ENCODE data around the gene MCTP1. TPM values are rescaled to one million over a fixed set of nuclear protein-coding genes. Genes with fewer than 3 reads are reported as not detected.
"Not testable (repeated sequence)": the region's sequence is repeated elsewhere in the genome, so short reads cannot be mapped to it uniquely, and the experiment has no call there.

MCTP1 gene
- polyA plus RNA-seq, 4 donors: 4.0 to 5.6 (median 5.0) TPM

DNA sequence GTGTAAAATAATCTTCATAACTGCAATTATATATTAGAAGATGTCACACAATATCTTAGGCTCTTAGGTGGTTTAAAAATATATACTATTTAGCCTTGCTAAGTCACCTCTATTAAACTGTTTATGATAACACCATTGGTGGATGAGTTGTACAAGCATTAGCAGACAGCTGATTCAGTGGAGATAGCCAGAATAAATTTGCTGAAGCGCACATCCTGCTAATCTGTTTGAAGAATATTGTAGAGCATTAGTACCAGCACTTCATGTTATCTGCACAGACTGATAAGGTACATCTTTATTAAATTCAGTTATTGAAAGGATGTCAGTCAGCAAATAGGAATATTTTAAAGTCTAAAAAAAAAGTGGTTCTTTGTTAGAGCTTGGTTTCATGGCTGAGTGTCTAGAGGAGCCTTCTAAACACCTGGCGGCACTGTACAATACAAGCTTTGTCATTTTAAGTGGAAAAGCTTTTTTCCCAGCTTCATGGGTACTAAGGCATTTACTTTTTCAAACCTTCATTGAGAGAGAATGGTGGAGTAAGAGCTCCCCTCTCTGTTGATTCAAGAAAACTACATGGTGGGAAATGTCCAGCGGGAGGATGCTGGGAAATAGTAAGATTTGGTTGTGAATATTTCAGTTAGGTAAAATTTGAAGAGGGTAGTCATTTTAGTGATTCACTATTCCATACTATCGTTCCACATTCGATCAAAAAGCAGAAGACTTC lies 391.3 kb downstream of the MCTP1 start:
- no peak for DNase-seq (ENCODE audit: low read depth in 4 of 4, low spot score in 3 of 4)

DNA sequence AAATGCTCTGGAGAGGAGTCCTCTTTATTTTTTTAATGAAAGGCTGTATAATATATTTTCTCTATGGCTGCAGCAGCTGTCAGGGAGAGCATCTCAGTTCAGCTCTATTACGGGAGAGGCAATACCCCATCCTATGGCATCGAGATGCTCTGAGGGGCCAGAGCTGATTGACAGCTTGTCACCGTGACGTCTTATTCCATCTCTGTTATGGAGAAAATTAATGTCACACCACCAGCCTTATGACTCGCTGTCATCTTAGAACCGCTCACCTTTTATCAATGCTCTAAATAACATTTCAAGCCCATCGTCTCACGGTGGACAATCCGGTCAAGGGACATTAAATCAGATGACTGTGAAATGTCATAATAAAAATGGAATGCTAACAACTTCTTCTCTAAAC lies 392.9 kb downstream of the MCTP1 start:
- DNase-seq (ENCODE audit: low read depth in 4 of 4, low spot score in 3 of 4): no peak

DNA sequence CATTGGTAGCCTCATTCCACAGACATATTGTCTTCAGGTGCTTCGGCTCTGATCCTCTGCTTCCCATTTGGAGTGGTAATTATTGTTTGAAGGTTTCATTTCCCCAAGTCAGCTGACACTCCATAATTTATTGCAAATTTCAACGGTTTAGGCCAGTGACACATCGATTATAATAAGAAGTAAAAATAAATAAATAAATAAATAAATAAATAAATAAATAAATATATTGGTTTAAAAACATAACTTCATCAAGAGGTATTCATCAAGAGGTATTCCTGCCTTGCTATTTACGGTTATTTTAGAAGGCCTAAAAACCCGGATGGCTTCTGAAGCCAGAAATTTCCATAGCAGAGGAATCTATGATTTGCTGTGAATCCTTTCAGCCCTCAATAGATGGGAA lies 393.3 kb downstream of the MCTP1 start:
- no peak for DNase-seq (ENCODE audit: low read depth in 4 of 4, low spot score in 3 of 4)

DNA sequence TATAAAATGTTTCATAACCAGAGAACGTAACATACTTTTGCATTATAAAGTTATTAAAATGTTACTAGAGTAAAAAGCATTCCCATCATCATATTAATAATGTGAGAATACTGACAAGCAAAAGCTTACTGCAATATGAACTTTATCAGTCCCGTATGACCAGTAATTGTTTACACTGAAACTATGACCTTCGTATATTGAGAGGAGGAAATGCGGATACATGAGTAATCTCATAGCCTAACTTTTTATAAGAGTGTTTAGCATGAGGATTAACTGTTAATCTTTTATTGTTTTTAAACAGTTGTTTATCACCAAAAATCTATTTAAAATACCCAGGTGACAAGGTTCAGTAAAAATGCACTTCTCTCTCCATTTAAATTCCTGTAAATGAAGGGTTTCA lies 394.0 kb downstream of the MCTP1 start:
- no peak for DNase-seq (ENCODE audit: low read depth in 4 of 4, low spot score in 3 of 4)

DNA sequence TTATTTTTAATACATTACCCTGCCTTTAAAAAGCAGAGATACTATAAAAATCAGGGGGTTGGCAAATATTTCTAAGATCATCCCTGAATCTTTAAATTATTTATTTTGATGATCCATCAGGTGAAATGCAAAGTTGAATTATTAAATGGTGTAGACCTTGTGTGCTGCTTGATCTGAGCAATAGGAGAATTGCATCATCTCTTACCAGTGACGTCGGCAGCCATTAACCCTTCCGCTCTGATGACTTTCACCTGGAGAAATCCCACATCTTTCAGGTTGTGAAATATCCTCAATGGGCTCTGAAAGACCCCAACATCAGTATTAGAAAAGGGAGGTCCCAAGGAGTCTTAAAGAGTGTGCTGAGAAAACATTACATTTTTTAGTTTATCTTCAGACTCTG lies 396.2 kb downstream of the MCTP1 start:
- no peak for DNase-seq (ENCODE audit: low read depth in 4 of 4, low spot score in 3 of 4)

DNA sequence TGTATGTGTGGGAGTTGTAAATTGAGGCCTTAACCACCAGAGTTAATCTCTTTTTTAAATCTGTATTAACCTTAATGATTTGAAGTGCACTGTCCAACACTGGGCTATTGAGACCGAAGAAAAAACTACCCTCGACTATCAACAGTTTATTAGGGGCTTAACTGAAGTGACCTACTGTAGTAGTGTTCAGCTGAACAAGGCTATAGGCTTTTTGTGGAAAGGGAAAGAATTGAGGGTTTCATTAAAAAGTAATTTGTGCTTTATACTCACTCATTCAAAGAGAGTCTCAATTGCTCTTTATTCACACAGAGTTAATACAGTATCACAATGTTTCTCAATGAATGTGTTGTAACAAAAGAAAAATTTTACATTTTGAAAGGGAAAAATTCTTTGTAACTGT lies 399.0 kb downstream of the MCTP1 start:
- DNase-seq (ENCODE audit: low read depth in 4 of 4, low spot score in 3 of 4): no peak

DNA sequence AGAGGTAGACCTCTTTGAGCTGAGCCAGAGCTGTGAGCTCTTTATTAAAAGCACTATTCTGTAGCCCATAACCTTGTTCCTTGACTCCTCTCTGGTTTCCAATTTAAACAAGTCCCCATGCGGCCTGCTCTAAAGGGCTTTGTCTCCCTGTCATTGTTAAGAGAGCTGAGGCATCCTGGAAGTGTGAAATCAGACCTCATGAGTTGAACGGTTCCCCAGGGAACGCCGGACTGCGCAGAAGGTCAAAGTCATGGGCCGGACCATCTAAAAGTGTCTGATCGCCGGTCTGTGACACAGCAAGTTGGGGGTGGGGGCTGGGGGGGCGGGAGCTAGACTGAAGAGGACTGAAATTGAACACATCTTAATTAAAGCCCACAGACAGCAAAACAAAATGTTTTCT lies 400.6 kb downstream of the MCTP1 start:
- peak; percentile 42 to 69 (median 54) for DNase-seq (ENCODE audit: low read depth in 4 of 4, low spot score in 3 of 4)

DNA sequence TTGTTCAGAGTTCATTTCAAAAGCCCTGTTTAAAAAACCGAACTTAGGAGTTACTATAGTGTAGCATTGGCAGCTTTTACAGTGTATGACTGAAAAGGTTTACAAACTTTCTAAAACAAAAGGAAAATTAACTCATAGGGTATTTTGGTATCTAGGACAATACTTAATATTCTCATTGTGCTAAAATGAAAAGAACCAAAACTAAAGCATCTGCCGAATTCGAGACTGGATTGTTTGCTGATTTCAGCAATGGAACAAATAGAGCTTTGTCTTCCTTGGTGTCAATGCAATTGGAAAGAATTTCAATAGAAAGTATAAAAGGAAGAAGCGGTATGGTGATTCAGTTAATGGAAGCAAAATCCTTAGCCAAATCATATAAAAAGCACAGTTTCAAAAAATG lies 412.4 kb downstream of the MCTP1 start:
- no peak for DNase-seq (ENCODE audit: low read depth in 4 of 4, low spot score in 3 of 4)

DNA sequence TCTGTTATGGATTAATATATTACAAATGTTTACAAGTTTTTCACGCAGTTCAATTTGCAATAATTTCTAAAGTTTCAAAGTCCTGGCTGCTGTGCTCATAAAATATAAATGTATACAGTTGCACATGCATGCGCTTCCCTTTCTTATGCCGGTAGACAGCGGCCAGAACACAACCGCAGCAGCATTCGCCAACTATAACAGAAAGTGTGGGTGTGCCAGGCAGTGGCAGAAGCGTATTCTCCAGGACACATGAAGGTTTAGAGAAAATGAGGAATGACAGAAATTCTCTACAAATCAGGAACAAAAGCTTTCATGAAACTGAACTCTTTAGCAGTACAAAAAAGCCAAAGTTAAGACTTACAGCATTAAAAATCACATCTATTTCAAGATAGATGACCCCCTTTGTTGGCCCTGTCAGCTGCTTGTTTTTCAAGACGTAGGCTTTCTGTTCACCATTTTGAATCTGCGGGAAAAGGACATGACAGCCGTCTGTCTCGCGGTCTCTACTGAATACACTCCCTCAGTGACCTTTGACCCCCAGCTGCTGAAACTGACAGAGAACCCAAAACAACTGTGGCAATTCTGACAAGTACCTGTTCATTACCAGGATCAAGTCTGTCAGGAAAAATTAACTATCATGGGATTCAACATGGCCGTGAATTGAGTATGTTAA lies 414.2 kb downstream of the MCTP1 start:
- no peak for DNase-seq (ENCODE audit: low read depth in 4 of 4, low spot score in 3 of 4)

DNA sequence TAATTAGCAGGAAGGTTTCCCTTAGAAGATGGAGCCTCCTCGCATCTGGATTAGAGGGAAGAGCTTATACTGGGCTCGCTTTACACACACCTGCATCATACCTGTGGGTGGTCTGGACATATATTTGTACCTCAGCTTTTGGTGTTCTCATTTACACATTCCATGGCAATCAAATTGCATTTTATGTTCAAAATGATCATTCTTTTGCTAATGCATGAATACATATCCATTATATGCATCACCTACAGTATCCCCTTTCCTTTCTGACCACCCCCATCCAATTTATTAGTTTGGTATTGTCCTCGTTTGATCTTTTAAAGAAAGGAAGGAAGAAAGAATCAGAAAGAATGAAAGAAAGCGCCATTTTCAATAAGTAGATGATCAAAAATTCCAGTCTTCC lies 415.0 kb downstream of the MCTP1 start:
- no peak for DNase-seq (ENCODE audit: low read depth in 4 of 4, low spot score in 3 of 4)

DNA sequence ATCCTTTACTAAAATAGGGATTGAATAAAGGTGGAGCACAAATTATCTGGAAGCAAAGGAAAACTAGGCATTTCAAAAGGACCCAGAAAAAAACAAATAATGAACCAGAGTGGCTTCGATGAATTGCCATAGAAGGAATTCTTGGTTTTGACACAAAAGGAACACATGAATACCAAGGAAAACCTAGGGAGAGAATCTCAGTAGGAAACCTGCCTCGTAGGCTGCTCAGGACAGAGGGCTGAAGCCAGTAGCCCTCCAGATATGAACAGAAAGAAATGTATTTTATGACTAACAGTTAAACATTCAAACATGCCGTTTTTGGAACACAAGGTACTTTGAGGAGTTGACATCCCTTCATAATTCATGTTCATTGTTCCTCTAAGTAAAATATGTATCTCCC lies 420.9 kb downstream of the MCTP1 start:
- no peak for DNase-seq (ENCODE audit: low read depth in 4 of 4, low spot score in 3 of 4)

DNA sequence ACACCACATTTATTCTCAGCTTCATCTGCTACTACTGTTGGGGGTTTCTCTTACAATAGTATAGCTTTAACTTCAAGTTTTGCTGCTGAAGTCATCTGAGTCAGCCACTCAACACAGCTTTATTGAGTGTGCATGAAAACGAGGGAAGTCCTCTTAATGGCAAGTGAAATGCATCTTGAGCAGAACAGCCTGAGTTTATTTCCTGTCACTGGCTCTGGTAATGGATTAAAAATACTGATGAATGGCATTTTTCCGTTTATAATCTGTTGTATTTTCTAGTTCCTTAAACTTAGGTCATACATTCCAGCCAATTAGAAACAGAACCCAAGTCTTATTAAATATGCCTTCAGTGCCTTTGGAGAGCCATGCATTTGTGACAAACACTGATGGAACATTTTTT lies 427.8 kb downstream of the MCTP1 start:
- no peak for DNase-seq (ENCODE audit: low read depth in 4 of 4, low spot score in 3 of 4)

DNA sequence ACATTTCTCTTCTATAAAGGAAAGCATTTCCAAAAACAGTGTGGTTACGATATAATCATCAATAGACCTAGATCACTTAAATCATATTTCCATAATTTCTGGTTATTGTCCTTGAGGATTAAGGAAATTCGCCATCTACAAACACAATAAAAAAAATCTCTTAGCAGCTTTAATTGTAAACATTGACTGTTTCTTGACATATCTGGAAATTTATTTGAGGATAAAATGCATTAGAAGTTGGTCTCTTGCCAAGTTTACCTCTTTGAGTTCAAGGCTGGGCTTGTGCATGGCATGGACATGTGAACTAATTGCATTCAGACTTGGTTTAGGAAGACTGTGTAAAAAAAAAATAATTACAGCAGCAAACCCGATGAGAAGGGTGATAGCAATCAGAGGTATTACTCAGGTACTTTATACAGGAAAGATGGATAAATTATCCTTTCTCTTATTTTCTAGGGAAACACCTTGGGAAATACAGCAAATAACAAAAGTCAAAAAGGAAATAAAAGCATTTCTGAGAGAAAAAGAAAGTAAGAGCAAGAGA lies 428.6 kb downstream of the MCTP1 start:
- no peak for DNase-seq (ENCODE audit: low read depth in 4 of 4, low spot score in 3 of 4)

DNA sequence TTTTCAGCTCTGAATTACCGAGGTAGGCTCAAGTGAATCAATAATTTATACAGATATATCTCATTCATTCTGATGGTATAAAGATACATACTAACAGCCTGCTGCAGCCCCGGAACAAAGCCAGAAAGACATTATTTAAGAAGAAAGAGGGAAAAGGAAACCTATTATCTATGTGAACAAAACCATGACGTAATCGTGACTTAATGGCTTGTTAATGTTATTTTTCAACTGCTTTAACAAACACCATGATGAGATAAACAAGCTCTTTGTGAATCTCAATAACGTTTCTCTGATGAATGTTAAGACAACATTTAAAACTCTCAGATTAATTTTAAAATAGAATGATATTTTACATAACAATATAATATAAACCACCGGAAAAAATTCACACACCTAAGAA lies 429.4 kb downstream of the MCTP1 start:
- no peak for DNase-seq (ENCODE audit: low read depth in 4 of 4, low spot score in 3 of 4)

DNA sequence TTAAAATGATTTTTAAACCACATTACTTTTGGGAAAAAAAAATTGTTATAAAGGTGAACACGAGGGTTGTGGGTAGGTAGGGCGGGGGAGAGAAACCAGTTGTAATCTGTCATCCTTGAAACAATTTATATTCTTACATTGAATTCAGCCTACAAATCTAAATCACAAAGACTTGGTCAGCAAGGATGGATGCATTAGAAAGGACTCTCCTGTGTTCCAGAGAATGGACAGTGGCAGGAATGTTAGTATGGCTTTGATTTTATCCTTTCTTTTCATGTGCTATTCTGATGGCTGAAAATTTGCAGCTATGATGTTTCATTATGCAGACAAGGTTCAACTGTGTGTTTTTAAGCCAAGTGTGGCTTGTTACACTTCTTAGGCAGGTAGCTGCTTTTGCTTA lies 431.8 kb downstream of the MCTP1 start:
- no peak for DNase-seq (ENCODE audit: low read depth in 4 of 4, low spot score in 3 of 4)

DNA sequence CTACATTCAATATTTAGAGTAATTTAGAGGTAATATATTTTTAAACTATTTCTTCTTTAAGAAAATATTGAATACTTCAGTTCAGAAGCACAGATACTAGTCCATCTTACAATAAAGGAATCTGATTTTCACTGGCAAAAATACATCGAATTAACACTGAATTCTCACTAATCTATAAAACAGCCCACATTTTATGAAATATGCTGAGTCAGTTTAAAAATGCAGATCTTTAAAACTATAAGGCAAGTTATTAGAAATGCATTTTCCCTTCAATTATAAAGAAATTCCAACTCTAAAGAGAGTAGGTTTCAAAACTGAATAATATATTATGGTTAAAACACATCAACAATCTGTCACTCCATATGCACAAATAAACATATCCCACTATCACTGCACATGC lies 433.9 kb downstream of the MCTP1 start:
- no peak for DNase-seq (ENCODE audit: low read depth in 4 of 4, low spot score in 3 of 4)

DNA sequence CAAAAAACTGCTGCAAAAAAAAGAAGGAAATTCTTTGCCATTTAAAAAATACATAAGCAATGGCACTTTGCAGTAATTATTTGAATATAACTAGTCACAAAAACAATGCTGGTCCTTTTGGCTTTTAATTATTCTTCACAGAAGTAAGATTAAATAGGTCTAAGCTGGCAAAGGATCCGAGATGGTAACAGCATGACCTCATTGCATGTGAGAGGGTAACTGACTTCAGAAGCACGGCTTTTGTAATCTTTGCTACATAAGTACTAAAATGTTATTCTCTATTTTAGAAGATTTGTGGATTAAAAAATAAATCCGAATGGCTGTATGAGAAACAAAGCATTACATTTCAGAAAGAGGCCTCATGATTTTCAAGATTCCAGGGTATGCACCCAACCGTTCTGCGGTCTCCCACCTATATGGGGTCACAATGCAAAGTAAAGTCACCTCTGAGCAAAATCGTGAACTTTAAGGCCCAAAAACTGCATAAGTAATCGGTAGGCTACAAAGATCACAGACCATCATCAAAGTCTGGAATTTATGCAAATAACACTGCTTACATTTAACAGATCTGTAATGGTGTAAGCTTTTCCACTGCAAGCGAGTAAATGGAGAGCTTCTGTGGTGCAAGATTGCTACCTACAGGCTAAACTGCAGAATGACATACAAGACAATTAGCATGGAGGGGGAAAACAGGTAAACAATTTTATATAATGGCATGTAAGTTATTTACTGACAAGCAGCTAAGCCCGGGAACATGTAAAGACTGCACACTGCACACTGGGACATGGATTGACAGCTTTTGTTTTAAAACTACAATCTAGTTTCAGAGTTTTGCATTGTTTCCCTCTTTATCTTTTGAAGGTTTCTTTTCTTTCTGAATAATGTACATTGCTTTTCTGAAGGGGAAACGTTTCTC lies 434.8 kb downstream of the MCTP1 start:
- peak; percentile 24 to 59 (median 40) for DNase-seq (ENCODE audit: low read depth in 4 of 4, low spot score in 3 of 4)

DNA sequence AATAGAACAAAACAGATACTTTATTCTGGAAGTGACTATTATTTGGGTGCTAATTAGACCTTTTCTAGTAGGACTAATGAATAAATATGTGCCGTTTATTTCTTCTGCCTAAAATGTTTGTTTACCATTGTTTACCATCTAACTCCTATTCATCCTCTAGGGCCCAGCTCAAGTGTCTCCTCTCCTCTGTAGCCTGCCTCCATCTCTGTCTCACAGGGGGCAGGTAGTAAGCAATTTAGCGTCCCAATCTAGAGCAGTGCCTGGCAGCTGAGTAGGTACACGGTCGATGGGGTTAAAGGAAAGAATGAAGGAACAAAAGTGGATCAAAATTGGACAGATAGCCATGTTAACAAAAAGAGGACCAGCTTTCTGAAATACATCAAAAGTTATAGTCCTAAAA lies 435.6 kb downstream of the MCTP1 start:
- DNase-seq (ENCODE audit: low read depth in 4 of 4, low spot score in 3 of 4): no peak

DNA sequence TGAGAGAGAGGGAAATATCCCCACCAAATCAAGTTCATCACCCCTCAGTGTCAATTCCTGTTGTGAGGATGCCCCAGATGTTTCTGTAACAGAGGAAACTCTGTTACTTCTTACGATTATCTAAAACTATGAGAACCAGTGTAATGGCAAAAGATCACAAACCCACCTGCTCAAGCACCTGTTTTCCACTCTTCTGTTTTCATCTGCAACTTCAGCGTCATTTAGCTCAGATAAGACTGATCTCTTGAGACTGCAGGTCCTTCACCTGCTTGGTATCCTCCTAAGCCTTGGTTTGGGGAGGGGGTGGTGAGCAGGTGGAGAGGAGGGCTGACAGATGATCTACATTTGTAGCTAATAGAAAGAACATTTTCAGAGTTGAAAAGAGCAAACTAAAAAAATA lies 437.2 kb downstream of the MCTP1 start:
- DNase-seq (ENCODE audit: low read depth in 4 of 4, low spot score in 3 of 4): no peak

DNA sequence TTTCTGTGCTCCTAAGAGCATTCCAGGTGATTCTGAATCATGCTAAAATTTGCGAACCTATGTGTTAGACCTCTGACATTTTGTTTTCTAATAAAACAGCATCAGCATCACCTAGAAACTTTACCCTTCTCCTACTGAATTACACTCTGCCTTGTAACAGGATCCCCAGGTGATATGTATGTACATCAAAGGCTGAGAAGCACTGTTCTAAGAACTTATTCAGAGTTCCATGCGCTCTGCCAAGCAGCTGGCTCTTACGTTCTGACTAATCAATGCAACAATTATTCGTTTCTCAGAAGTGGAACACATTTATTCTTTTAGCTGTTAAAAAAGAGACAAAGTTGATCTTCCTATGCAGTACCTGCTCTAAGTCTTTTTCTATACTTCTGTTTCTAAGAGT lies 437.9 kb downstream of the MCTP1 start:
- DNase-seq (ENCODE audit: low read depth in 4 of 4, low spot score in 3 of 4): no peak

DNA sequence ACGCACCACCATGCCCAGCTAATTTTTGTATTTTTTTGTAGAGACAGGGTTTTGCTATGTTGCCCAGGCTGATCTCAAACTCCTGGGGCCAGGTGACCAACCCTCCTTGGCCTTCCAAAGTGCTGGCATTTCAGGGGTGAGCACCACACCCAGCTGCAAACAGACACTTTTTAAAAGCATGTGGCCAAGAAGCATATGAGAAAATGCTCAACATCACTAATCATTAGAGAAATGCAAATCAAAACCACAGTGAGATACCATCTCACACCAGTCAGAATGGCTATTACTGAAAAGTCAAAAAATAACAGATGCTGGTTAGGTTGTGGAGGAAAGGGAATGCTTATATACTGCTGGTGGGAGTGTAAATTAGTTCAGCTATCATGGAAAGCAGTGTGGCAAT lies 439.2 kb downstream of the MCTP1 start:
- not testable (repeated sequence) for DNase-seq (ENCODE audit: low read depth in 4 of 4, low spot score in 3 of 4)
